Endometrial microvascular endothelial cells (primary cell): ENCODE measurements around the gene BEST1. TPM values are rescaled to one million over a fixed set of nuclear protein-coding genes. Genes with fewer than 3 reads are reported as not detected.
"Not testable (repeated sequence)": the region's sequence is repeated elsewhere in the genome, so short reads cannot be mapped to it uniquely, and the experiment has no call there.

Experiments used
- in situ Hi-C: cut with HindIII; loops from 2 replicates; pipeline ENCODE4 v1.10.0; 2017; ENCODE audit warnings: low sequenced_read_pairs, low pct_unique_long_range_greater_than_20kb; ENCODE audit errors: inconsistent ontology term
- total RNA-seq: library from RNA; depleted of rRNA; stranded (reverse); fragments of >200 nt; gene quantifications from one replicate; pipeline ENCODE4 v1.2.3, GENCODE V29; 2015; ENCODE audit errors: inconsistent ontology term

BEST1 gene
- total RNA-seq, 1 donor from 2014 or later, result under 0.01 TPM

DNA sequence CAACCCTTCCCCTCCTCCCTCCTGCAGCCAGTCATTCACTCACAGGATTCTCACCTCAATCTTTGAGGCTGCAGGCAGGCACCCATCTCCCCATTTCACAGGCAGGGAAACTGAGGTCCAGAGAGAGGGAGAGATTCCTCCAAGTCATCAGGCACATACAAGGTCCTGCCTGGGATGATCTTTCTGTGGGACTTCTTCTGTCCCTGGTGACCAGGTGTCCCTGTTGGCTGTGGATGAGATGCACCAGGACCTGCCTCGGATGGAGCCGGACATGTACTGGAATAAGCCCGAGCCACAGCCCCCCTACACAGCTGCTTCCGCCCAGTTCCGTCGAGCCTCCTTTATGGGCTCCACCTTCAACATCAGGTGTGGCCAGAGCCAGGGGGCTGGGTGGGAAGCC lies 9.5 kb downstream of the BEST1 start:
- in situ Hi-C loops, result no loop called here

DNA sequence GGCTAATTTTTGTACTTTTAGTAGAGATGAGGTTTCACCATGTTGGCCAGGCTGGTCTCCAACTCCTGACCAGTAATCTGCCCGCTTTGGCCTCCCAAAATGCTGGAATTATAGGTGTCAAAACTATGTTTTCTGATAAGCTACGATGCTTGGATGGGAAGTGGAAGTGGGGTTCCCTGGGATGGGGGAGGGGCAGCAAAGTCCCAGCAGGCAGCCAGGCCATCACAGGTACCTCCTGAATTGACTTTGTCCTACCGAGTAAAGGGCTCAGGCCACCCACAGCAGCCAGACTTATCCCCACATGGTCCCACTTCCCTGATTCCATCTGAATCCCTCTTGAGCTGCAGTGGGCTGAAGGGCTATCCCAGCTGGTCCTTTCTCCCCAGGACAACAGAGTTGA lies 10.4 kb downstream of the BEST1 start:
- in situ Hi-C loops, result no loop called here

DNA sequence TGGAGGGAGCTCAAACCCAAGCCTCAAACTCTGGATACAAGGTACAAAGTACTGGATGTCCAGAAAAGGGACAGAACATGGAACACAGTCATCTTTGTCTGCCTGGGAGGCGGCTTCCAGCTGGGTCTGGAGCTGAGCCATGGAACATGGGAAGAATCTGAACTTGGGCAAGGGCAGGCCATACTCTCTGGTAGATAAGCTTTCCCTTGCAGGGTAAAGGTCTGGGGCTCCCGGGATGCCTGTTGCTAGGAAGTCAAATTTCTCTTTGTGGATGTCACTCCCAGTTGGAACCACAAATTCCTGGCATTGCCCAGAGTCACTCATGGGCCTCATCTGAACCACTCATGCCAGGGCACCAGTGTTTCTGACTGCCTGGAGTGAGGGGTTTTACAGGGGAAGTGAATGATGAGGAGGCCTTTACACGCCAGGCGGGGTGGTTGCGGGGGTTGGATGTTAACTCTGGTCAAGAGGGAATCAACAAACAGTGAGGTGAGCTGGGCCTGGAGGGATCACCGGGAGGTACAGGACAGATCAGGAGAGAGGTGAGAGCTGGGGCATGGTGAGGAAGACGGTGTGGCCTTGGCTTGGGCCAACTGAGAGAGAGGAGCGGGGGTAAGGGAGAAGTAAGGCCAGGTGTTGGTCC lies 11.5 kb downstream of the BEST1 start:
- in situ Hi-C loops, result no loop called here

DNA sequence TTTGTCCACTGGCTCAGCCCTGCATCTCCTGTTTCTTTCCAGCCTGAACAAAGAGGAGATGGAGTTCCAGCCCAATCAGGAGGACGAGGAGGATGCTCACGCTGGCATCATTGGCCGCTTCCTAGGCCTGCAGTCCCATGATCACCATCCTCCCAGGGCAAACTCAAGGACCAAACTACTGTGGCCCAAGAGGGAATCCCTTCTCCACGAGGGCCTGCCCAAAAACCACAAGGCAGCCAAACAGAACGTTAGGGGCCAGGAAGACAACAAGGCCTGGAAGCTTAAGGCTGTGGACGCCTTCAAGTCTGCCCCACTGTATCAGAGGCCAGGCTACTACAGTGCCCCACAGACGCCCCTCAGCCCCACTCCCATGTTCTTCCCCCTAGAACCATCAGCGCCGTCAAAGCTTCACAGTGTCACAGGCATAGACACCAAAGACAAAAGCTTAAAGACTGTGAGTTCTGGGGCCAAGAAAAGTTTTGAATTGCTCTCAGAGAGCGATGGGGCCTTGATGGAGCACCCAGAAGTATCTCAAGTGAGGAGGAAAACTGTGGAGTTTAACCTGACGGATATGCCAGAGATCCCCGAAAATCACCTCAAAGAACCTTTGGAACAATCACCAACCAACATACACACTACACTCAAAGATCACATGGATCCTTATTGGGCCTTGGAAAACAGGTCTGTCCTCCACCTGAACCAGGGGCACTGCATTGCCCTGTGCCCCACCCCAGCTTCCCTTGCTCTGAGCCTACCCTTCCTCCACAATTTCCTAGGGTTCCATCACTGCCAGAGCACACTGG lies 12.3 kb downstream of the BEST1 start:
- in situ Hi-C loops, result no loop called here

DNA sequence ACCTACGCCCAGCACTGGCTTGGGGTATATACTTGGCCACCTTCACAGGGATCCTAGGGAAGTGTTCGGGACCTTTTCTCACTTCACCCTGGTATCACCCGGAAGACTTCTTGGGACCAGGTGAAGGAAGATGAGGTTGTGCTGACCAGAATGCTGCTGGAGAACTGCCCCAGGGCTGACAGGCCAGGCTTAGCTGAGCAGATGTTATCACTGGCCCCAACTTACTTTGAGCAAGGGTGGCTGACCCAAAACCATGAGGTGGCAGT lies 12.8 kb downstream of the BEST1 start:
- in situ Hi-C loops, result no loop called here

DNA sequence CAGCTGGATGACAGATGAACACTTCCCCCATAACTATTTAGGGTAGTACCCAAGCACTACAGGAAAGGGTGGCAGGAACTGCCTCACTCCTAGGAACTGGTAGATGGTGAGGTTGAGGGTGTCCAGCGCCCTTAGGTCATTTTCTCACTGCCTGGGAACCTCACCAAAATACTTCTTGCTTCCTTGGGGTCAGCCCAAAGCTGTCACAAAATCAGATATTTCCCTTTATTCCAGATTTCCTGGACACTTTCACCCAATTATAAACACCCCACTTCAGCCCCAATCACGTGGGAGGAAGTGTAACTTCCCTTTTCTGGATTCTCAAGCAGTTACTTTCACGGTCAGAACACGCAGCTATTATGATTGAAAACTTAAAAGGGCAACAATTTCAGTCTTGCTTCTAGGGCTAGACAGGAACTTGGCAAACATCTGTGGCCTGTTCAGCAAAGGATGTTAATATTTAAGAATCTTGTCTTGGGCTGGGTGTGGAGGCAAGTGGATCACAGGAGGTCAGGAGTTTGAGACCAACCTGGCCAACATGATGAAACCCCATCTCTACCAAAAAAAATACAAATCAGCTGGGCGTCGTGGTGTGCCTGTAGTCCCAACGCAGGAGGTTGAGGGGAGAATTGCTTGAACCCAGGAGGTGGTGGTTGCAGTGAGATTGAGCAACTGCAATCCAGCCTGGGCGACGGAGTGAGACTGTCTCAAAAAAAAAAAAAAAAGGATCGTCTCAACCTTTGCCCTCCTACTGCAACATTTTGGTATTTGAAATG lies 13.3 kb downstream of the BEST1 start:
- in situ Hi-C loops, result no loop called here

DNA sequence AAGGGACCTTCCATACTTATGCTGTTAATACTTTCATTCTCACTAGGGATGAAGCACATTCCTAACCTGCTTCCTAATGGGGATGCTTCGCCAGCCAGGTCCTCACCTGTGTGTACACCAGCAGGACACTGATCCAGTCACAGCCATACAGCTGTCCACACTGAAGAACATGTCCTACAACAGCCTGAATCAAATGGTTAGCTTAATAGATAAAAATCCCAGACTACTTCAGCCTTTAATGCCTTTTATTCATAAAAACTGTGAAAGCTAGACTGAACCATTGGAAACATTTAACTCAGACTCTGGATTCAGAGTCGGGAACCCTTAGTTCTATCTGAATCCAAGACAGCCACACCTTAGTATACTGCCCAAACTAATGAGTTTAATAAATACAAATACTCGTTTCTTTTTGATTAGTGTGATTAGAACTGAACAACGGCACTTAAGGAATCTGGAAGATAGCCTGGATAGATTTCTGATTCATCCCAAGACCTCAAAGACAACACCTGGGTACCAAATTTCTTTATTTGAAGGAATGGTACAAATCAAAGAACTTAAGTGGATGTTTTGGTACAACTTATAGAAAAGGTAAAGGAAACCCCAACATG lies 14.0 kb downstream of the BEST1 start:
- in situ Hi-C loops, result no loop called here

DNA sequence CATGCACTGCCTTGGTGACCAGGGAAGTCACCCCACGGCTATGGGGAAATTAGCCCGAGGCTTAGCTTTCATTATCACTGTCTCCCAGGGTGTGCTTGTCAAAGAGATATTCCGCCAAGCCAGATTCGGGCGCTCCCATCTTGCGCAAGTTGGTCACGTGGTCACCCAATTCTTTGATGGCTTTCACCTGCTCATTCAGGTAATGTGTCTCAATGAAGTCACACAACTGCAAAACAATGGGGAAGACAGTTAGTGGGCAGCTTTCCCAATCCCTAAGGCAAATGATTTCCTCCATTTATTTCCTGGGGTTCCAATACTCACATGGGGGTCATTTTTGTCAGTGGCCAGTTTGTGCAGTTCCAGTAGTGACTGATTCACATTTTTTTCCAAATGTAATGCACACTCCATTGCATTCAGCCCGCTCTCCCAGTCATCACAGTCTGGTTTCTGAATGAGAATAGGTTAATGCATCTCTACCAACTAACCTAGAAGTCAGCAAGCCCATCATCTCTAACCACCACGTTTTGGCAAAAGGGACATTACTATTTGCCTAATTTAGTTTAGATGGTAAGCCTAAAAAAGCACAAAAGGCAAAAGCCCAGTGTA lies 14.6 kb downstream of the BEST1 start:
- in situ Hi-C loops, result not testable (repeated sequence)

- in situ Hi-C loops, result no loop called here
Measured at GRCh38 chr11:61966734-61967115, 16.6 kb downstream of the BEST1 start.

DNA sequence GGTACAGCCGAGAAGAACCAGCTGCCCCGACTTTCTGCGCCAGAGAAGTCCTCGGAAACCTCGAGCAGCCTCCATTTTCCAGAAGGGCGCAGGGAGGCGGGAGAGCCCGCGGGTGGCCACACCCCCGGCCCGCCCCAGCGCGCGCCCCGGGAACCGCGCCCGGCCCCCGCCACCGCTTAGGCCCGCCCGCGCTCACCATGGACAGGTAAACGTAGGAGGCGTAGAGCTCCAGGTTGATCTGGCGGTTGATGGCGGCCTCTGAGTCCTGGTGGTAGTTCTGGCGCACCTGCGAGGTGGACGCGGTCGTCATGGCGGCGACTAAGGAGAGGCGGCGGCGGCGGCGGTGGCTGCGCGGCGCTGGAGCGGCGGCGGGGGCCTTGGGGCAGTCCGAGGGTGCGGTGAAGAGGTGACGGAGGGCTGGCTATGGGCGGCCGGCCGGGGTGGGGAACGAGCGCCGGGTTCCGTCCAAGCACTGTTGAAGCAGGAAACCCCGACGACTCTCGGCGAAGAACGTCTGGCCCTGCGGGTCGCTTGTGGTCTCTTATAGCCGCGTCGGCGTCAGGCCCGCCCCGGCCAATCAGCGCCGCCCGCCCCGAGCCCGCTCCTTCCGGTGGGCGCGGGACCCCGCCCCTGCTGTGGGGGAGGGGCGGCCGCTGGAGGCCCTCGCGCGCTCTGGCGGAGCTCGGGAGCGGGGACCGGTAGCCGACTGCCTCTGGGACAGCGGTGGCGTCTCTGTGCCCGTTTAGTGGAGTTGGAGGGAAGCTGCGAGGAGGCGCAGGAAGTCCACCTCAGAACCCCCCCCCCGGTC lies 17.2 kb downstream of the BEST1 start, which contains the start of gene FTH1:
Gene FTH1, minus strand, starts transcription at position 519 of the 808 bp plus-strand sequence. Its CDS starts 209 bp downstream, at position 310.
- in situ Hi-C loops, result no loop called here

DNA sequence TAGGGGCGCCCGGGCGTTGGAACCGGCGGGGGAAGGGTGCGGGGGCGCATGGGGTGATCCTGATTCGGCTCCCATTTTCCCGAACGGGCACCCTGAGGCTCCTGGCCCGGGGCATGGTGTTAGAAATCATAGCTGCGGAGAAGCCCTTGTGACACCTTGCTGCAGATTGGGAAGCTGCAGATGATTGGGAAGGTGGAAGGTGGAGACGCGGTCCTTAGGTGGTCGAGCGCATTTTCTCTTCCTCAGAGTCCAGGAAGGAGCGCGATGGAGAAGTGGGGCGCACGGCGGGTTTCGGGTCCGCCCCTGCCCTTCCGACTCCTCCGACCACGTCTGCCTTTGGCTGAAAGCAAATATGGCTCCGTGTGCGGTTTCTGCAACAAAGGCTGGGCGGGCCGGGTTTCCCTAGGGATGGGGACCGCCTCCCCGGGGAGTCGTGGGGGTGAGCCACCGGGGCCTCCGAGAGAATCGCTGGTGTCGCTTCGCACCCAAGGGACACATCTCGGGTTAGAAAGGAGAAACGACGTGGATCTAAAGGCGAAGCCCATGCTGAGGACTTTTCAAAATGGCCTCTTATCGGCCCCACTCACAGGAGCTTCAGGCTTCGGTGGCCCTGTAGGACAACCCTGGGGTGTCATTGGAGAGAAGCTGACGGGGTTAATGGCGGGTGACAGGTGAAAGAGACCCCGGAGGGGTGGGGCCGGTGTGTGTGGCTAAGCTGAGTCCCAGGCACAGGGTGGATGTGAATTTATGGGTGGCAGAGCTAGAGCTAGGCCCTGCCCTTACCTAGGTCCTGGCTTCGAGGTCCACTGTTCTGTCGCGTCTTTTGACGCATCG lies 18.0 kb downstream of the BEST1 start:
- in situ Hi-C loops, result no loop called here

GRCh38 chr11:61968758-61969390 lies 18.7 kb downstream of the BEST1 start:
- in situ Hi-C loops, result no loop called here

- in situ Hi-C loops, result no loop called here
Measured at GRCh38 chr11:61969391-61969758, 19.2 kb downstream of the BEST1 start.

DNA sequence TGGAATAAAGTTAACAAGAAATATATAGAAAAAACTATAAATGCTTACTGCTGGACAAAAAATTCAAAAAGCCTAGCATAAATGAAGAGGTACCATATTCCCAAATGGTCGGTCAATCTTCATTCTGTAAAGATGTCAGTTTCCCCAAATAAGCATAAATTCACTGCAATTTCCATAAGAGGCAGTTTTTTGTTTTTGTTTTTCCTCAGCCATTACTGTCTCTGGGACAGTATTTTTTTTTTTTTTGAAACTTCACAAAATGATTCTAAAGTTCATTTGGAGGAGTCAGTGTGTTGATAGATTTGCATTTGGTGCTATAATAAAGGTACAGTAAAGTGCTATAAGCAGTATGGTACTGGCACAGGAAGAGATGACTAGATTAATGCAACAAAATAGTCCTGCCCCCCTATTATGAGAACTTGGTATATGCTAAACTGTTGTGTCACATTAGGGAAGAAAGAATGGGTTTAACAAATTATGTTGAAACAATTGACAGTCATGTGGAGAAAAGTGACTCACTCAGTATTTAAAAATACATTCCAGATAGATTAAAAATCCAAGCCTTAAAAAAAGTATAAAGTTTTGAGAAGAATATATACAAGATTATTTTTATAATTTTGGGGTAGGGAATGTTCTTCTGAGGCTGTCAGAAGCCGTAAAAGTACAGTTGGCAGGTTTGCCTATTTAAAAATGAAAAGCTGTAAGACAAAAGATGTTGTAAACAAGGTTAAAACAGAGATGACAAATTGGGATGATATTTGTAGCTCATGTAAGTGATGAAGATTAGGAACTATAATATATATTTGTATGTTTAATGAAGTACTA lies 19.9 kb downstream of the BEST1 start:
- in situ Hi-C loops, result no loop called here

- in situ Hi-C loops, result no loop called here
Measured at GRCh38 chr11:61971248-61972111, 21.3 kb downstream of the BEST1 start.
